Stimulated activated CD4-positive, alpha-beta T cell treated with anti-CD3 and anti-CD28 coated beads, TNF-alpha, amount 100 ng/mL, for 24 hours (primary cell): ENCODE results near the gene PPA2.
A peak's percentile ranks its signal among the peaks of the same experiment; 100 is the strongest.
"Not testable (repeated sequence)": the region's sequence is repeated elsewhere in the genome, so short reads cannot be mapped to it uniquely, and the experiment has no call there.

ENCODE experiments used
- DNase-seq, 3 experiments: peaks; one replicate each; pipeline ENCODE4 v3.0.0-alpha.2; 2020; ENCODE audit warnings: low read depth in 3 of 3

Gene PPA2

GRCh38 chr4:105473324-105474098, at the start of gene PPA2:
TSS of gene PPA2 (minus strand) at chr4:105474062. CDS start at chr4:105474050, 12 bp downstream.
- DNase-seq: peak; percentile 64 to 80 (median 66)

DNA sequence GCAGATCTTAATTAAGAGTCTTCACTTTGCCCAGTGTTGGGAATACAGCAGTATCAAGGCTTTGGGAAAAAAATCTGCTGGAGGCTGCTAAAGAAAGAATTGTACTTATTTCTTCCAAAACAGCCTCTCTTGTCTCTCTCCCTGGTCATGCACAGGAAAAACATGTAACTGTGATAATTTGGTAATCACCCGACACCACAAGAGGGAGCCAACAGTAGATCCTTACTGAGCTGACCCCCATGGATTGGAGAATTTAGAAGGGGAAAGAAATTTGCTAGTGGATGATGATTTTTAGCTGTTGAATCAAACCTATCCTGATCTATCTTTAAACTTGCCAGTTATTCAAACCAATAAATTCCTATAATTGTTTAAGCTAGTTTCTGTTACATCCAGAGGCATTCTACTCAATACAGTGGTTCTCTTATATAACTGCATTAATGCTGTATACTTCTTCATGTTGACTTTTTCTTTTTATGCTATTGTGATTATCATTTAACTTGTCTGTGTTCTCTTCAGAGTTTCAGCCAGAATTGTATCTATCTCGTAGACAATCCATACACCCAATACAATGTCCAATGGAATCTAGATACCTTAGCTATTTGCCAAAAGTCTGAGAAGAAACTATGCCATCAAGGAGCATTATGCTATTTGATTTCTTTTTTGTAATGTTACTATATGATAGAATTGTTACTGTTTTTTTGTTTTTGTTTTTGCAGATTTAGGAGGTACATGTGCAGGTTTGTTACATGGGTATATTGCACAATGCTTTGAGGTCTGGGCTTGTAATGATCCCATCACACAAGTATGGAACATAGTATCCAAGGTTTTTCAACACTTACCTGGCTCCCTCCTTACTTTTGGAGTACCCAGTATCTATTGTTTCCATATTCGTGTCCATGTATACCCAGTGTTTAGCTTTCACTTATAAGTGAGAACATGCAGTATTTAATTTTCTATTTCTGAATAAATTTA, 47.2 kb upstream of the PPA2 start:
- DNase-seq: no peak

- DNase-seq: no peak
These were observed 36.4 kb upstream of the PPA2 start for GRCh38 chr4:105510245-105510644.

DNA sequence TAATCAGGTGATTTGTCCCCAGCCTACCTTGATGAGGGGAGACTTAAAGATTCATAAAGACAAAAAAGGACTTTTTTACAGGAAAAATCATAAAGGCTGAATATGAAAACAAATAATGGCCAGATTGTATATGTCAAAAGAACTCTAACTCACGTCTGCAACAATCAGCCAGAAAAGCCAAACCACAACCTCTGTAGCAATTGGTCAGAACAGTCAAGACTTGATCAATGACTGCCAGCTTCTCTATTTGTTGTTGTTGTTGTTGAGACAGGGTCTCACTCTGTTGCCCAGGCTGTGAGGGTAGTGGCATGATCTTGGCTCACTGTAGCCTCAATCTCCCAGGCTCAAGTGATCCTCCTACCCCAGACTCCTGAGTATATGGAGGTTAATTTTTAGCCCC, 35.9 kb upstream of the PPA2 start:
- no peak for DNase-seq

DNA sequence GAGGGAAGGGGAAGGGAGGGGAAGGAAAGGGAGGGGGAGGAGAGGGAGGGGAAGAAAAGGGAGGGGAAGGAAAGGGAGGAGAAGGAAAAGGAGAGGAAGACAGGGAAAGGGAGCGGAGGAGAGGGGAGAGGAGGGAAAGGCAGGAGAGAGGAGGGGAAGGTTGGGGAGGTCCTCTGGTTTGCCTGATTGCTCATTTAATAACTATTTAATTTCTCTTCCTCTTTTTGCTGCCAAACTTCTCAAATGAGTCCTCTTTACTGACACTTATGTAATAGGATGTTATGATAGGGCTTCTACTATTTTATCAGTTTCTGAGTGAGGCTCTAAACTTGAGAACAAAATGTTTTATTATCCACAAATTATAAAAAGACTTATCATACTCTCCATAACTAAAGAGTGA, 35.4 kb upstream of the PPA2 start:
- no peak for DNase-seq

DNA sequence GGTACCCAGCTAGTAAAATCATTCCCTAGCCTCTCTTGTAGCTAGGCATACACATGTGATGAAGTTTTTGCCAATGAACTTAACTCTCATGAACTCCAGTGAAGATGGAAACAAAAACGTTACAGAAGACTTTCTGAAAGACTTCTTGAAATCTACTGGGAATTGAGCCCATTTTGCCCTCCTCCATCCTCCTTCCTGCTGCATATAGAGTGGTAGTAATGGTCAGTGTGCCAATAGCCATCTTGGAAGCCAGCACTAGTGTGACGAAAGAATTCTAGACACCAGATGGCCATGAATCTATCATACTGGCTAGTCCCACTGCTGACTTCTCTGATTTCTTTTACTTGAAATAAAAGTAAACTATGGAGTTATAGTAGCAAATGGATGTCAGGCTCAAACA, 30.9 kb upstream of the PPA2 start:
- DNase-seq: no peak

GRCh38 chr4:105503484-105503883, 29.6 kb upstream of the PPA2 start:
- no peak for DNase-seq

- DNase-seq: no peak
These were observed 23.0 kb upstream of the PPA2 start for GRCh38 chr4:105496899-105497298.

DNA sequence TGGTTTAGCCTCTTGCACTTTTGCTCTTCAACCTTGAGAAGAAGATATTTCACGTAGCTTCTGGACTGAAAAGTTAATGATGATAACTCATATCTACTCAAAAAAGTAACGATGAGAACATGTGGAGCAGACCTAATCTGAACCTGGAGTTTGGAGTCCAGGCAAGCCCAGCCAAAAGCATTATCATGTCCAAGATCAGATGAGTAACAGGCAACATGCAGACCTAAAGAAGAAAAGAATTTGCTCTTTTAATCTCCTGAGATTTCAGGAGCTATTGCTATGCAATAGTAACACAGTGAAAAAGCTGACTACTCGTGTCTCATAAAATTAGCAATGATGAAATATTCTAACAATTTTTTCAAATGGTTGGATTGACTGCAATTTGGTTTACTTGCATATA, 21.8 kb upstream of the PPA2 start:
- no peak for DNase-seq

DNA sequence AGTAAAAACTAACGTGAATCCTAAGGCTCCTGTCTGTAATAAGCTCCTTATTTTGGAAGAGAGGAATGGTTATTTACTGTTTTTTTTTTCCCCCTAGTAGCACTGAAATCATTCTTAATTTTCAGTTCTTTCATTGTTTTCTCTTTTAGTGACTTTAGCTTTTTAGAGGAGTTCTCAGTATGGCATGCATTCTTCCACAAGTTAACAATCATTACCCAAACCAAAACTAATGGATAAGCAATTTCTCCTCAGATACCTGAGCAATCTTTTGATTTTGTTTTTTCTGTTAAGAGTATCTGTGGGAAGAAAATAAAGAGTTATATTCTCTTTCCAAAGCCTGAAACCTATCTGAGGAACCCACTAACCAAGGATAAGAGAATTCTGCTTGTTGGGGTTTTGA, 16.7 kb upstream of the PPA2 start:
- DNase-seq: no peak

DNA sequence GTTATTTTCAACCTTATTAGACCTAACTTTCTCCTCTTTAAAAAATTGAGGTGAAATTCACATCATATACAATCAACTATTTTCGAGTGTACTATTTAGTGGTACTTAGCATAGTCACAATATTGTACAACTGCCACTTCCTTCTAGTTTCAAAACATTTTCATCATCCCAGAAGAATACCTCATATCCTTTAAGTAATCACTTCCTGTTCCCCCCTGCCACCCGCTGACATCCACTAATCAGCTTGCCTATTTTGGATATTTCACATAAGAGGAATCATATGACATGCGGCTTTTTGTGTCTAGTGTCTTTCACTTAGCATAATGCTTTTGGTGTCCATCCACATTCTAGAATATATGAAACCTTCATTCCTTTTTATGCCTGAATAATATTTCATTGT, 10.0 kb upstream of the PPA2 start:
- no peak for DNase-seq

DNA sequence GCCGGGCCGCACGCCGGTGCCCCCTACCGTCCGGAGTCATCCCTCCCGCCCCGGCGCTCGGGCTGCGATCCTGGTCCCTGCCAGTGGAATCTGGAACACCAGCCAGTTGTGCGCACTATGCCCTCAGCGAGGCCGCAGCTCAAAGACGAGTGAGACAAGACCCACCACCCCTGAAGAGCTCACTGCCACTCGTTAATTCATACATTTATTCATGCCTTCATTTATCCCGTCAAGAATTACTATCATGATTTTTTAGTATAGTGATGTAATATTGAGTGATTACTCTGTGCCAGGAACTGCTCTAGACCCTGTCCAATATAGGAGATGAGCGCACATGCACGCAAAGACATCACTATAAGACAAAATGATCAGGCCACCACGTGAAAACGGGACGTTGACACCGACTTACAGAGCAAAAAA, 247 bp upstream of the PPA2 start:
- no peak for DNase-seq

DNA sequence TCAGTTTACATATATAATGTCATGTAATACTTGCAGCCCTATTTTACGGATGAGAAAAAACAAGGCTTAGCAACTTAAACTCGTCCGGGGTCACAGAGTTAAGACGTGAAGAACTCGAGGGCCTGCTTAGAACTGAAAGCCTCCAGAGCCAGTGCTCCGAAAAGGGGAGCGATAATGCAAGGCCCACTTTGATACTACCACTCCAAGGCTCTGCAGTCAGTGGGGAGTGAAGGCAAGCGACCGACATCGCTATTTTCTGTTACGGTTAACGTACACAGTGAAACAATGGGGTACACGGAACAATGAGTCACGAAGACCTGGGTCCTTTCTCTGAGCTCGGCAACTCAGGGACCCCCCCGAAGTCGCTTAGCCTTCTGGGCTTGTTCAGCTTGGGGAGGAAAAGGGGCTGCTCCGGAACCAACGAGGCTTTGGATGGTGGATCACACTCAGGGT, 965 bp downstream of the PPA2 start:
- DNase-seq: no peak

- peak; percentile 46 to 63 (median 55) for DNase-seq
These were observed 2.2 kb downstream of the PPA2 start for GRCh38 chr4:105471566-105472176.

DNA sequence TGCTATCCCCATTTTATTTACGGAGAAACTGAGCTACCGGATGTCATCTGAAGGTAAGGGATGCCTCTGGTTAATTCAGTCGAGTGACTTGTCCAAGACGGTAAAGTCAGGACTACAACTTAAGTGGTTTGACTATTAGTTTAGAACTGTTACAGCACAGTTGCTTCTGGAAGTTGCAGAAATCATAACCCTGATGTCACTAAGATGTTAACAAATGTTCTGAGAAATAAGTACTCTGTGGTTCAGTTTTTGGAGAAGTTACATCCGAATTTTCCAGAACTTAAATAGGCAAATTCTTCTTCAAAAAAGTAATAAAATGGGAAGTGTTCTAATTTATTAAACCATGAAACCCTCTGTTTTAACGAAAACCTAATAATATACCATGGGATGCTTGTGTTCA, 3.1 kb downstream of the PPA2 start:
- DNase-seq: no peak

- no peak for DNase-seq
These were observed 4.1 kb downstream of the PPA2 start for GRCh38 chr4:105469736-105470135.

GRCh38 chr4:105466580-105466979, 7.3 kb downstream of the PPA2 start:
- DNase-seq: no peak

GRCh38 chr4:105464563-105464962, 9.3 kb downstream of the PPA2 start:
- DNase-seq: not testable (repeated sequence)

DNA sequence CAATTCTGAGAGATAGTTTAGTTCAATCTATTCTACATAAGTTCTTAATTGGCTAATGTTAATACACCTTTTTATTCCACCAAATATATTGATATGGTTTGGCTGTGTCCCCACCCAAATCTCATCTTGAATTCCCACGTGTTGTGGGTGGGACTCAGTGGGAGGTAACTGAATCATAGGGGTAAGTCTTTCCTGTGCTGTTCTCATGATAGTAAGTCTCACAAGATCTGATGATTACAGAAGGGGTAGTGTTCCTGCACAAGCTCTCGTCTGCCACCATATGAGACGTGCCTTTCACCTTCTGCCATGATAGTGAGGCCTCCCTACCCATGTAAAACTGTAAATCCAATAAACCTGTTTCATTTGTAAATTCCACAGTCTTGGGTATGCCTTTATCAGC, 11.3 kb downstream of the PPA2 start:
- DNase-seq: no peak

DNA sequence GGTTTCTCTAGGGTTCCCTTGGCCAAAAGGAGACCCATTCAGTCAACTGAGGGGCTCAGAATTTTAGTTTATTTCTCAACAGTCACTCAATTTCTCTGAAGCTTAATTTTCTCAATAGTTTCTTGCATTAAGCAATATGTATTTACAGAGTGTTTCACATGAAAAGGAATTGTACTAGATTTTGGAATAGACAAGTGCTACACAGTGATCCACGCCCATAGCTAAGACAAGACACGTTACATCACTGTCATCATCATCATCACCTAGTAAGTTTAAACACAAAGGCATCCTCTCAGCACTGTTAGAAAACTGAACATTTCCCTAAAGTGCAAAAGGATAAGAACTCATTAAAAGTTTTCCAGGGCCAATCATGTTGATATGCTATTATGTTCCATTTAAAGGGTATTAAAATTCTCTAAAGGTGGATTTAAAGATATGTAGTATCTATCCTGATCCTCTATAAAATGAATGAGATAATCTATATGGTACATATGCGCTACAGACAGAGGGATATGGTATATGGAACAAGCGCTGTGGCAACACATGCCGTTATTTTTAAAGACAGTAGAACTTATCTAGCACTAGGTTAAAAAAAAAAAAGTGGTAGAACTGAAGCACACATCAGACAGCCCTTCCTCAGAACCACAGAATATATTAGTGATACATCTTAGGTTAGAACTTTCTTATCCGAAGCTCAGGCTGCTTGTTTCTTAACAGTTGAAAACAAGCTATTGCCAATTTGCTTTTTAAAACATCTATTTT, 12.1 kb downstream of the PPA2 start:
- no peak for DNase-seq

GRCh38 chr4:105461221-105461620, 12.6 kb downstream of the PPA2 start:
- DNase-seq: no peak

- no peak for DNase-seq
These were observed 13.6 kb downstream of the PPA2 start for GRCh38 chr4:105460306-105460705.
